Muscle of leg (tissue), 11 donors: ENCODE data around the gene PPP2R5C. TPM values are rescaled to one million over a fixed set of nuclear protein-coding genes. Genes with fewer than 3 reads are reported as not detected.

ENCODE experiments used
- DNase-seq: peaks from one replicate; pipeline ENCODE4 v3.0.0; 2013
- H3K27ac ChIP-seq: one replicate; pipeline ENCODE4 v1.5.1; 2013; ENCODE audit warnings: mild to moderate bottlenecking, low read length, control low read depth
- H3K27me3 ChIP-seq: one replicate; pipeline ENCODE4 v1.6.1; 2013; ENCODE audit warnings: low read length; ENCODE audit not compliant: control insufficient read depth, insufficient read depth
- H3K36me3 ChIP-seq: one replicate; pipeline ENCODE4 v1.6.1; 2013; ENCODE audit warnings: low read length; ENCODE audit not compliant: control insufficient read depth, insufficient read depth
- H3K4me1 ChIP-seq: one replicate; pipeline ENCODE4 v1.6.1; 2013; ENCODE audit warnings: low read length; ENCODE audit not compliant: control insufficient read depth, insufficient read depth
- H3K4me3 ChIP-seq: one replicate; pipeline ENCODE4 v1.5.1; 2013; ENCODE audit warnings: low read length, control low read depth
- H3K9me3 ChIP-seq: replicated peaks from 2 replicates; pipeline ENCODE4 v1.6.1; 2013; ENCODE audit warnings: low read depth, low read length; ENCODE audit not compliant: control insufficient read depth
- WGBS: methylation state at CpG from one replicate; pipeline ENCODE4 v1.1.5; 2013; ENCODE audit warnings: missing lambda C conversion rate; ENCODE audit not compliant: insufficient coverage; 5-methylcytosine and 5-hydroxymethylcytosine counted together
- polyA plus RNA-seq, 8 donors: library from polyadenylated mRNA; unstranded; fragments of 120-200 nt; gene quantifications; one replicate each; pipeline versions ENCODE4 v1.2.1 to v1.2.3, GENCODE V29; 2013; ENCODE audit warnings: inconsistent platforms in 1 of 8, low replicate concordance in 1 of 8; ENCODE audit not compliant: insufficient read length in 8 of 8, insufficient read depth in 1 of 8
- total RNA-seq: library from RNA; stranded (reverse); fragments of 120-200 nt; gene quantifications from one replicate; pipeline ENCODE4 v1.2.4, GENCODE V29; 2013

Gene PPP2R5C
- total and polyA plus RNA-seq, 9 donors, result 56.9 to 79.7 (median 65.9) TPM

GRCh38 chr14:101873076-101873825 is 111.7 kb downstream of the PPP2R5C start:
- WGBS, result no CpG with 5 or more reads among the region's 3 CpGs
- no peak for DNase-seq
- Histone ChIP-seq H3K27me3 (no peaks in the 10 kb centered on the region), H3K4me1 (peaks cover 5% of the 10 kb centered on the region), H3K36me3 (peaks cover 5% of the 10 kb centered on the region), H3K9me3 (no peaks in the 10 kb centered on the region), H3K4me3 (no peak overlapping the region), H3K27ac (no peak overlapping the region)

GRCh38 chr14:101873991-101874390 is 112.5 kb downstream of the PPP2R5C start:
- Histone ChIP-seq H3K4me1 (peaks cover 10% of the 10 kb centered on the region), H3K27ac (no peak overlapping the region), H3K9me3 (no peaks in the 10 kb centered on the region), H3K4me3 (no peak overlapping the region), H3K36me3 (peaks cover 5% of the 10 kb centered on the region), H3K27me3 (no peaks in the 10 kb centered on the region)
- no CpG with 5 or more reads among the region's 4 CpGs for WGBS
- DNase-seq, result no peak

- no peak for DNase-seq
- Histone ChIP-seq H3K36me3 (peaks cover 10% of the 10 kb centered on the region), H3K4me3 (no peak overlapping the region), H3K27me3 (no peaks in the 10 kb centered on the region), H3K4me1 (peaks cover 10% of the 10 kb centered on the region), H3K27ac (peak overlapping the region; percentile 49), H3K9me3 (no peaks in the 10 kb centered on the region)
- WGBS, result 73% methylated on average over 2 of the region's 8 CpGs
Measured at GRCh38 chr14:101875041-101875726, 113.7 kb downstream of the PPP2R5C start.

- peaks cover 10% of the 10 kb centered on the region for H3K36me3 ChIP-seq
- H3K27me3 ChIP-seq, result no peaks in the 10 kb centered on the region
- no peak overlapping the region for H3K4me3 ChIP-seq
- peaks cover 10% of the 10 kb centered on the region for H3K4me1 ChIP-seq
- WGBS, result no CpG with 5 or more reads among the region's 8 CpGs
- peak; percentile 80 for DNase-seq
- peak overlapping the region; percentile 66 for H3K27ac ChIP-seq
- H3K9me3 ChIP-seq, result no peaks in the 10 kb centered on the region
Measured at GRCh38 chr14:101875727-101876554, 114.4 kb downstream of the PPP2R5C start.

GRCh38 chr14:101876555-101876938 is 115.0 kb downstream of the PPP2R5C start:
- Histone ChIP-seq H3K4me3 (no peak overlapping the region), H3K36me3 (peaks cover 10% of the 10 kb centered on the region), H3K27me3 (no peaks in the 10 kb centered on the region), H3K4me1 (peaks cover 10% of the 10 kb centered on the region), H3K27ac (peak overlapping the region; percentile 78), H3K9me3 (no peaks in the 10 kb centered on the region)
- DNase-seq, result peak; percentile 93
- 31% methylated on average over 3 of the region's 8 CpGs for WGBS

- Histone ChIP-seq H3K27me3 (no peaks in the 10 kb centered on the region), H3K4me3 (no peak overlapping the region), H3K36me3 (peaks cover 20% of the 10 kb centered on the region), H3K27ac (no peak overlapping the region), H3K4me1 (peaks cover 10% of the 10 kb centered on the region), H3K9me3 (no peaks in the 10 kb centered on the region)
- WGBS, result 95% methylated on average over 5 of the region's 7 CpGs
- no peak for DNase-seq
Measured at GRCh38 chr14:101877766-101878165, 116.3 kb downstream of the PPP2R5C start.

- no peaks in the 10 kb centered on the region for H3K9me3 ChIP-seq
- DNase-seq, result no peak
- H3K27me3 ChIP-seq, result no peaks in the 10 kb centered on the region
- peaks cover 10% of the 10 kb centered on the region for H3K4me1 ChIP-seq
- H3K36me3 ChIP-seq, result peaks cover 21% of the 10 kb centered on the region
- 92% methylated on average over 2 of the region's 9 CpGs for WGBS
- H3K27ac ChIP-seq, result no peak overlapping the region
- no peak overlapping the region for H3K4me3 ChIP-seq
Measured at GRCh38 chr14:101878211-101878821, 116.8 kb downstream of the PPP2R5C start.

GRCh38 chr14:101878822-101879528 is 117.5 kb downstream of the PPP2R5C start:
- DNase-seq, result no peak
- WGBS, result 84% methylated on average over 18 of the region's 18 CpGs
- H3K4me1 ChIP-seq, result peaks cover 10% of the 10 kb centered on the region

GRCh38 chr14:101879529-101880336 is 118.2 kb downstream of the PPP2R5C start:
- Histone ChIP-seq H3K4me1 (peaks cover 10% of the 10 kb centered on the region), H3K27ac (no peak overlapping the region), H3K27me3 (no peaks in the 10 kb centered on the region), H3K9me3 (no peaks in the 10 kb centered on the region), H3K36me3 (peaks cover 35% of the 10 kb centered on the region), H3K4me3 (no peak overlapping the region)
- WGBS, result 93% methylated on average over 4 of the region's 15 CpGs
- DNase-seq, result no peak

More at GRCh38 chr14:101878822-101879528, 117.5 kb downstream of the PPP2R5C start:
- Histone ChIP-seq H3K27me3 (no peaks in the 10 kb centered on the region), H3K36me3 (peaks cover 28% of the 10 kb centered on the region), H3K4me3 (no peak overlapping the region), H3K27ac (no peak overlapping the region), H3K9me3 (no peaks in the 10 kb centered on the region)
